IMR-90 (cell line): ENCODE measurements around the gene TMEM121B.

Source experiments
- MAZ ChIP-seq: IDR thresholded peaks from 2 replicates; pipeline ENCODE4 v1.6.1; 2012; ENCODE audit warnings: low read depth, mild to moderate bottlenecking, low read length, improper control_type of control experiment, moderate library complexity, borderline replicate concordance
- RAD21 ChIP-seq: IDR thresholded peaks from 2 replicates; pipeline ENCODE4 v1.6.1; 2012; ENCODE audit warnings: low read length, improper control_type of control experiment
- TF ChIP-seq, protein P1 (sequence below): conservative IDR thresholded peaks from 2 replicates; pipeline ENCODE4 v1.5.1; 2012; ENCODE audit warnings: mild to moderate bottlenecking, low read depth, low read length, improper control_type of control experiment
- TF ChIP-seq, protein P2 (sequence below): fragments of 150-350 bp; IDR thresholded peaks from 2 replicates; pipeline ENCODE4 v1.6.1; 2016; ENCODE audit warnings: low read depth, mild to moderate bottlenecking, low read length, moderate library complexity, borderline replicate concordance

DNA sequence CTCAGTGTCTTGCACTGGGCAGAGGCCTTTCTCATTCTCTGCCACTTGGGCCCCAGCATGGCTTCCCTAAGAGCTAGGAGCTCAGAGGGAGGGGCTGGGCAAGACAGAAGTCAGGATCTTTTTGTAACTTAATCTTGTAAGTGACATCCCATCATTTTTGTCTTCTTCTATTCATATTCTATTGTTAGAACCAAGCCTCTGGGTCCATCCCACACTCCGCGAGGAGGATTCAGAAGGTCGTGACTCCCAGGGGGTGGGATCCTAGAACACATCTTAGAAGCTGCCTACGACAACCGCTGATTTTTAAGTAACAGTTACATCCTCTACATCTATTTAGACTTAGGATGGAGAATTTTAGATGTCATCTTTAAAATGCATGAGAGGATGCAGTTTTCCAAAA lies 37.9 kb downstream of the TMEM121B start:
- TF ChIP-seq, protein P1, sequence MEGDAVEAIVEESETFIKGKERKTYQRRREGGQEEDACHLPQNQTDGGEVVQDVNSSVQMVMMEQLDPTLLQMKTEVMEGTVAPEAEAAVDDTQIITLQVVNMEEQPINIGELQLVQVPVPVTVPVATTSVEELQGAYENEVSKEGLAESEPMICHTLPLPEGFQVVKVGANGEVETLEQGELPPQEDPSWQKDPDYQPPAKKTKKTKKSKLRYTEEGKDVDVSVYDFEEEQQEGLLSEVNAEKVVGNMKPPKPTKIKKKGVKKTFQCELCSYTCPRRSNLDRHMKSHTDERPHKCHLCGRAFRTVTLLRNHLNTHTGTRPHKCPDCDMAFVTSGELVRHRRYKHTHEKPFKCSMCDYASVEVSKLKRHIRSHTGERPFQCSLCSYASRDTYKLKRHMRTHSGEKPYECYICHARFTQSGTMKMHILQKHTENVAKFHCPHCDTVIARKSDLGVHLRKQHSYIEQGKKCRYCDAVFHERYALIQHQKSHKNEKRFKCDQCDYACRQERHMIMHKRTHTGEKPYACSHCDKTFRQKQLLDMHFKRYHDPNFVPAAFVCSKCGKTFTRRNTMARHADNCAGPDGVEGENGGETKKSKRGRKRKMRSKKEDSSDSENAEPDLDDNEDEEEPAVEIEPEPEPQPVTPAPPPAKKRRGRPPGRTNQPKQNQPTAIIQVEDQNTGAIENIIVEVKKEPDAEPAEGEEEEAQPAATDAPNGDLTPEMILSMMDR: no peak
- no peak for TF ChIP-seq RAD21
- no peak for TF ChIP-seq MAZ
- TF ChIP-seq, protein P2, sequence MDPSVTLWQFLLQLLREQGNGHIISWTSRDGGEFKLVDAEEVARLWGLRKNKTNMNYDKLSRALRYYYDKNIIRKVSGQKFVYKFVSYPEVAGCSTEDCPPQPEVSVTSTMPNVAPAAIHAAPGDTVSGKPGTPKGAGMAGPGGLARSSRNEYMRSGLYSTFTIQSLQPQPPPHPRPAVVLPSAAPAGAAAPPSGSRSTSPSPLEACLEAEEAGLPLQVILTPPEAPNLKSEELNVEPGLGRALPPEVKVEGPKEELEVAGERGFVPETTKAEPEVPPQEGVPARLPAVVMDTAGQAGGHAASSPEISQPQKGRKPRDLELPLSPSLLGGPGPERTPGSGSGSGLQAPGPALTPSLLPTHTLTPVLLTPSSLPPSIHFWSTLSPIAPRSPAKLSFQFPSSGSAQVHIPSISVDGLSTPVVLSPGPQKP: no peak
